ENCODE results near the gene RAD9B. TPM values are rescaled to one million over a fixed set of nuclear protein-coding genes. Genes with fewer than 3 reads are reported as not detected.

Gene RAD9B
- total and polyA plus RNA-seq, 9 of the 15 experiments (the other 6 are each of a cell fraction or from before 2014, with no cell fraction given): 0.05 to 0.83 (median 0.32) TPM

DNA sequence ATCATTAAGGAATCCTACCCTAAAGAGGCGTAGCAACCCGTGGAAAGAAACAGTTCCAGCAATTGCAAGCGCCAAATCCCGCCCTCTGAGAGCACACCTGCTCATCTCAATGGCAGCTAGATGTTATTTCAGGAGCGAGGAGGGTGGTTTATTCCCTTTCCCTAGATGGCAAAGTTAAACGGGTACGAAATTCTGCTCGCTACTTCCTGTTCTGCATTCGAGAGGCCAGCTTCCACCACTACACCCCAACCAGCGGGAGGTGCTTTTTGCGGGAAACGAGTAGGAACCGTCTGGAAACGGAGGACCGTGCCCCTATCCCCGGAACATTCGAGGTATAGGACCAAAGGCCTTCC, 756 bp upstream of the RAD9B start (continued):
- TF ChIP-seq YY1 (IDR thresholded peaks at IDR 0.05; ENCODE audit: borderline replicate concordance in 1 of 3, control insufficient read depth in 1 of 3, extremely low read depth in 1 of 3, insufficient read depth in 3 of 3, insufficient read length in 1 of 3, insufficient replicate concordance in 2 of 3, low read depth in 1 of 3, low read length in 2 of 3): peak in 1 of 3 experiments; percentile 27
- TF ChIP-seq LARP7 (IDR thresholded peaks at IDR 0.05): no peak
- no peak for TF ChIP-seq EHMT2 (IDR thresholded peaks at IDR 0.05)
- TF ChIP-seq, protein P1, sequence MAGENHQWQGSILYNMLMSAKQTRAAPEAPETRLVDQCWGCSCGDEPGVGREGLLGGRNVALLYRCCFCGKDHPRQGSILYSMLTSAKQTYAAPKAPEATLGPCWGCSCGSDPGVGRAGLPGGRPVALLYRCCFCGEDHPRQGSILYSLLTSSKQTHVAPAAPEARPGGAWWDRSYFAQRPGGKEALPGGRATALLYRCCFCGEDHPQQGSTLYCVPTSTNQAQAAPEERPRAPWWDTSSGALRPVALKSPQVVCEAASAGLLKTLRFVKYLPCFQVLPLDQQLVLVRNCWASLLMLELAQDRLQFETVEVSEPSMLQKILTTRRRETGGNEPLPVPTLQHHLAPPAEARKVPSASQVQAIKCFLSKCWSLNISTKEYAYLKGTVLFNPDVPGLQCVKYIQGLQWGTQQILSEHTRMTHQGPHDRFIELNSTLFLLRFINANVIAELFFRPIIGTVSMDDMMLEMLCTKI (IDR thresholded peaks at IDR 0.05; ENCODE audit: partially characterized antibody): no peak
- no peak for TF ChIP-seq ZNF121 (CRISPR knock-in tag; conservative IDR thresholded peaks at IDR 0.05)
- TF ChIP-seq, protein P2, sequence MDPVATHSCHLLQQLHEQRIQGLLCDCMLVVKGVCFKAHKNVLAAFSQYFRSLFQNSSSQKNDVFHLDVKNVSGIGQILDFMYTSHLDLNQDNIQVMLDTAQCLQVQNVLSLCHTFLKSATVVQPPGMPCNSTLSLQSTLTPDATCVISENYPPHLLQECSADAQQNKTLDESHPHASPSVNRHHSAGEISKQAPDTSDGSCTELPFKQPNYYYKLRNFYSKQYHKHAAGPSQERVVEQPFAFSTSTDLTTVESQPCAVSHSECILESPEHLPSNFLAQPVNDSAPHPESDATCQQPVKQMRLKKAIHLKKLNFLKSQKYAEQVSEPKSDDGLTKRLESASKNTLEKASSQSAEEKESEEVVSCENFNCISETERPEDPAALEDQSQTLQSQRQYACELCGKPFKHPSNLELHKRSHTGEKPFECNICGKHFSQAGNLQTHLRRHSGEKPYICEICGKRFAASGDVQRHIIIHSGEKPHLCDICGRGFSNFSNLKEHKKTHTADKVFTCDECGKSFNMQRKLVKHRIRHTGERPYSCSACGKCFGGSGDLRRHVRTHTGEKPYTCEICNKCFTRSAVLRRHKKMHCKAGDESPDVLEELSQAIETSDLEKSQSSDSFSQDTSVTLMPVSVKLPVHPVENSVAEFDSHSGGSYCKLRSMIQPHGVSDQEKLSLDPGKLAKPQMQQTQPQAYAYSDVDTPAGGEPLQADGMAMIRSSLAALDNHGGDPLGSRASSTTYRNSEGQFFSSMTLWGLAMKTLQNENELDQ (CRISPR knock-in tag; IDR thresholded peaks at IDR 0.05; ENCODE audit: borderline replicate concordance): no peak
- no peak for TF ChIP-seq HMGN3 (IDR thresholded peaks at IDR 0.05; ENCODE audit: borderline replicate concordance, extremely low read depth, insufficient read length, low read depth, low read length)
- TF ChIP-seq MTA2 (IDR thresholded peaks at IDR 0.05; ENCODE audit: low read depth): no peak
- no peak for TF ChIP-seq NR2C2 (CRISPR knock-in tag; IDR thresholded peaks at IDR 0.05)
- no peak for TF ChIP-seq NR2C2 (tag; IDR thresholded peaks at IDR 0.05)
- TF ChIP-seq SAFB (IDR thresholded peaks at IDR 0.05; ENCODE audit: borderline replicate concordance, low read depth, low read length): no peak
- TF ChIP-seq, protein P3, sequence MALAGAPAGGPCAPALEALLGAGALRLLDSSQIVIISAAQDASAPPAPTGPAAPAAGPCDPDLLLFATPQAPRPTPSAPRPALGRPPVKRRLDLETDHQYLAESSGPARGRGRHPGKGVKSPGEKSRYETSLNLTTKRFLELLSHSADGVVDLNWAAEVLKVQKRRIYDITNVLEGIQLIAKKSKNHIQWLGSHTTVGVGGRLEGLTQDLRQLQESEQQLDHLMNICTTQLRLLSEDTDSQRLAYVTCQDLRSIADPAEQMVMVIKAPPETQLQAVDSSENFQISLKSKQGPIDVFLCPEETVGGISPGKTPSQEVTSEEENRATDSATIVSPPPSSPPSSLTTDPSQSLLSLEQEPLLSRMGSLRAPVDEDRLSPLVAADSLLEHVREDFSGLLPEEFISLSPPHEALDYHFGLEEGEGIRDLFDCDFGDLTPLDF (CRISPR knock-in tag; IDR thresholded peaks at IDR 0.05): no peak
- TF ChIP-seq PTTG1 (tag; IDR thresholded peaks at IDR 0.05; ENCODE audit: low read depth): no peak
- TF ChIP-seq, protein P4, sequence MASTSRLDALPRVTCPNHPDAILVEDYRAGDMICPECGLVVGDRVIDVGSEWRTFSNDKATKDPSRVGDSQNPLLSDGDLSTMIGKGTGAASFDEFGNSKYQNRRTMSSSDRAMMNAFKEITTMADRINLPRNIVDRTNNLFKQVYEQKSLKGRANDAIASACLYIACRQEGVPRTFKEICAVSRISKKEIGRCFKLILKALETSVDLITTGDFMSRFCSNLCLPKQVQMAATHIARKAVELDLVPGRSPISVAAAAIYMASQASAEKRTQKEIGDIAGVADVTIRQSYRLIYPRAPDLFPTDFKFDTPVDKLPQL (IDR thresholded peaks at IDR 0.05; ENCODE audit: extremely low read depth, insufficient read length): no peak
- TF ChIP-seq RBM39 (optimal IDR thresholded peaks at IDR 0.05; ENCODE audit: low read depth, low read length): no peak
- TF ChIP-seq, protein P5, sequence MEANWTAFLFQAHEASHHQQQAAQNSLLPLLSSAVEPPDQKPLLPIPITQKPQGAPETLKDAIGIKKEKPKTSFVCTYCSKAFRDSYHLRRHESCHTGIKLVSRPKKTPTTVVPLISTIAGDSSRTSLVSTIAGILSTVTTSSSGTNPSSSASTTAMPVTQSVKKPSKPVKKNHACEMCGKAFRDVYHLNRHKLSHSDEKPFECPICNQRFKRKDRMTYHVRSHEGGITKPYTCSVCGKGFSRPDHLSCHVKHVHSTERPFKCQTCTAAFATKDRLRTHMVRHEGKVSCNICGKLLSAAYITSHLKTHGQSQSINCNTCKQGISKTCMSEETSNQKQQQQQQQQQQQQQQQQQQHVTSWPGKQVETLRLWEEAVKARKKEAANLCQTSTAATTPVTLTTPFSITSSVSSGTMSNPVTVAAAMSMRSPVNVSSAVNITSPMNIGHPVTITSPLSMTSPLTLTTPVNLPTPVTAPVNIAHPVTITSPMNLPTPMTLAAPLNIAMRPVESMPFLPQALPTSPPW (CRISPR knock-in tag; IDR thresholded peaks at IDR 0.05): no peak
- TF ChIP-seq, protein P6, sequence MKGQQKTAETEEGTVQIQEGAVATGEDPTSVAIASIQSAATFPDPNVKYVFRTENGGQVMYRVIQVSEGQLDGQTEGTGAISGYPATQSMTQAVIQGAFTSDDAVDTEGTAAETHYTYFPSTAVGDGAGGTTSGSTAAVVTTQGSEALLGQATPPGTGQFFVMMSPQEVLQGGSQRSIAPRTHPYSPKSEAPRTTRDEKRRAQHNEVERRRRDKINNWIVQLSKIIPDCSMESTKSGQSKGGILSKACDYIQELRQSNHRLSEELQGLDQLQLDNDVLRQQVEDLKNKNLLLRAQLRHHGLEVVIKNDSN (CRISPR knock-in tag; IDR thresholded peaks at IDR 0.05): 0 out of 2 replicates have a peak, but pooled peaks have one; percentile 37
- TF ChIP-seq ZNF263 (CRISPR knock-in tag; IDR thresholded peaks at IDR 0.05; ENCODE audit: borderline replicate concordance): no peak

Measured in K562 (cell line).